Measurements from ENCODE around the gene NPAS4.
"Not testable (repeated sequence)": the region's sequence is repeated elsewhere in the genome, so short reads cannot be mapped to it uniquely, and the experiment has no call there.

The NPAS4 gene

DNA sequence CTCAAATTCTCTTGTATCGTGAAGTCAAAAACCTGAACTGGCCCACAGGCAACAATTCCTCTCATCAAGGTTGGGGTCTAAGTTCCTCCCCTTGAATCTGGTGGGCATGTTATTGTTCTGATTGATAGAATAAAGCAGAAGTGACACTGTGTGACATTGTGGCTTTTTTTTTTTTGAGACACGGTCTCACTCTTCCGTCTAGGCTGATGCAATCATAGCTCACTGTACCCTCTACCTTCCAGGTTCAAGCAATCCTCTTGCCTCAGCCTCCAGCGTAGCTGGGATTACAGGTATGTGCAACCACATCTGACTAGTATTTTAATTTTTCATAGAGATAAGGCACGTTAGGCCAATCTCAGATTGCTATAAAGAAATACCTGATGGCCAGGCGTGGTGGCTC lies 37.0 kb downstream of the NPAS4 start:
- no peak for DNase-seq (ENCODE audit: low read depth)
- TF ChIP-seq, protein P1, sequence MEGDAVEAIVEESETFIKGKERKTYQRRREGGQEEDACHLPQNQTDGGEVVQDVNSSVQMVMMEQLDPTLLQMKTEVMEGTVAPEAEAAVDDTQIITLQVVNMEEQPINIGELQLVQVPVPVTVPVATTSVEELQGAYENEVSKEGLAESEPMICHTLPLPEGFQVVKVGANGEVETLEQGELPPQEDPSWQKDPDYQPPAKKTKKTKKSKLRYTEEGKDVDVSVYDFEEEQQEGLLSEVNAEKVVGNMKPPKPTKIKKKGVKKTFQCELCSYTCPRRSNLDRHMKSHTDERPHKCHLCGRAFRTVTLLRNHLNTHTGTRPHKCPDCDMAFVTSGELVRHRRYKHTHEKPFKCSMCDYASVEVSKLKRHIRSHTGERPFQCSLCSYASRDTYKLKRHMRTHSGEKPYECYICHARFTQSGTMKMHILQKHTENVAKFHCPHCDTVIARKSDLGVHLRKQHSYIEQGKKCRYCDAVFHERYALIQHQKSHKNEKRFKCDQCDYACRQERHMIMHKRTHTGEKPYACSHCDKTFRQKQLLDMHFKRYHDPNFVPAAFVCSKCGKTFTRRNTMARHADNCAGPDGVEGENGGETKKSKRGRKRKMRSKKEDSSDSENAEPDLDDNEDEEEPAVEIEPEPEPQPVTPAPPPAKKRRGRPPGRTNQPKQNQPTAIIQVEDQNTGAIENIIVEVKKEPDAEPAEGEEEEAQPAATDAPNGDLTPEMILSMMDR (IDR thresholded peaks at IDR 0.05; ENCODE audit: insufficient read depth, low read depth, low read length, missing control alignments), result no peak
- no peak overlapping the region for H3K4me3 ChIP-seq (ENCODE audit: low read length)

DNA sequence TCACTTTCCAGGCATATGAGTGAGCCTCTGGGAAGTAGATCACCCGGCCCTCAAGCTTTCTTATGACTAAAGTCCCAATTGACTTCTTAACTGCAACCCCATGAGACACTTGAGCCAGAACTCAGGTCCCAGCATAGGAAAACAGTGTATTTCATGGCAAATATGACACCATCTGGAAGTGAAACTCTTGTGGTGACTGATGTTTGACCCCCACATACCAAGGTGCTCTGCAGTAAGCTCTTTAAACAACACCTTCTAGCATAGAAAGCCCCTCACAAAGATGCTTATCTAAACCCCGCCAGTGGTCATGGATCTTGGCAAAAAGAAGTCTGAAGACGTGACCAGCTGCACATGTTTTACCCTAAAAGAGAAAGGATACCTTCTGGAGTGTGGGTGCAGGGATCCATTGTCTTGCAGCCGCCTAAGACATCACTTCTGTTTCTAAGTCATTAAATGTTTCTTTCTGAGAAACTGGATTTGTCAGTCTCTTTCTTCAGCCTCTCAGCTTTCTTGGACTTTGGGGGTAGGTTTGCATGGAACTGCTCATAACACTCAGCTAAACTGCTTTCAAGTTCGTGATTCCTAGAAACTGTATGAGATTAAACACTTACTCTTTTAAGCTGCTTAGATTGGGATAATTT lies 38.4 kb downstream of the NPAS4 start:
- TF ChIP-seq, protein P1 (IDR thresholded peaks at IDR 0.05; ENCODE audit: insufficient read depth, low read depth, low read length, missing control alignments), result no peak
- H3K4me3 ChIP-seq (ENCODE audit: low read length), result no peak overlapping the region
- no peak for DNase-seq (ENCODE audit: low read depth)

DNA sequence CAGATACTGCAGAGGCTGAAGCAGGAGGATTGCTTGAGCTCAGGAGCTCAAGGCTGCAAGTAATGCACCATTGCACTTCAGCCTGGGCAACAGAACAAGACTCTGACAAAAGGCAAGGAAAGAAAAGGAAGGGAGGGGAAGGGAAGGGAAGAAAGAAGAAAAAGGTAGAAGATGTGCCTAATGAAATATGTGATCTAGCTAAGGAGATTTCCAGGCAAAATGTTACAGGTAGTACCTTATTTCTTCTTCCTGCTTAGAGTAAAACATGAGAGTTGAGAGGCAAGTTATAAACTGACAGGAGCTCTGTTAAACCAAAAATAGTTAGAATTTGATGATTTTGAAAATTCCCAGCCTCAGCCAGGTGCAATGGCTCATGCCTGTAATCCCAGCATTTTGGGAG lies 41.2 kb downstream of the NPAS4 start:
- DNase-seq (ENCODE audit: low read depth), result no peak

DNA sequence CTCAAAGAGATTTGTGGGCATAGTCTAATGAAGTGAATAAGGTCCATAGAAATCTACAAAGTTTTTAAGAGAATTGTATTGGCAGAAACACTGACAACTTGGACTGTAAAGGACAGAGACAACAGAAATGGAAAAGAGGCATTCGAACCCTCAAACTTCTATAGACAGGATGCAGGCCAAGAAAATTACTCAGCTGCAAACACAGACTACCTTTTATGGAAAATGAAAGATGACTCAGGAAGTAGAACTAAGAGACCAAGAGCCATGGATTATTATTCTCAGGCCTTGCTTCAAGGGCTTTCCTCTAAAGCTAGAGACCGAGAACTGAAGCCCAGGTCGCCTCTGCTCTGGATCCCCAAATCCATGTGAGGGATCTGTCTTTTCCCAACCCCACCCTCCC lies 42.1 kb downstream of the NPAS4 start:
- TF ChIP-seq, protein P1 (IDR thresholded peaks at IDR 0.05; ENCODE audit: insufficient read depth, low read depth, low read length, missing control alignments), result no peak
- no peak for DNase-seq (ENCODE audit: low read depth)
- no peak overlapping the region for H3K4me3 ChIP-seq (ENCODE audit: low read length)

More for the DNA sequence above, 41.2 kb downstream of the NPAS4 start:
- no peak overlapping the region for H3K4me3 ChIP-seq (ENCODE audit: low read length)
- TF ChIP-seq, protein P1 (IDR thresholded peaks at IDR 0.05; ENCODE audit: insufficient read depth, low read depth, low read length, missing control alignments), result no peak

DNA sequence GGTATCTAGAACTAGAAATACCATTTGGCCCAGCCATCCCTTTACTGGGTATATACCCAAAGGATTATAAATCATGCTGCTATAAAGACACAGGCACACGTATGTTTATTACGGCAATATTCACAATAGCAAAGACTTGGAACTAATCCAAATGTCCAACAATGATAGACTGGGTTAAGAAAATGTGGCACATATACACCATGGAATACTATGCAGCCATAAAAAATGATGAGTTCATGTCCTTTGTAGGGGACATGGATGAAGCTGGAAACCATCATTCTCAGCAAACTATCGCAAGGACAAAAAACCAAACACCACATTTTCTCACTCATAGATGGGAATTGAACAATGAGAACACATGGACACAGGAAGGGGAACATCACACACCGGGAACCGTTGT lies 43.3 kb downstream of the NPAS4 start:
- H3K4me3 ChIP-seq (ENCODE audit: low read length); DNase-seq (ENCODE audit: low read depth): not testable (repeated sequence)

DNA sequence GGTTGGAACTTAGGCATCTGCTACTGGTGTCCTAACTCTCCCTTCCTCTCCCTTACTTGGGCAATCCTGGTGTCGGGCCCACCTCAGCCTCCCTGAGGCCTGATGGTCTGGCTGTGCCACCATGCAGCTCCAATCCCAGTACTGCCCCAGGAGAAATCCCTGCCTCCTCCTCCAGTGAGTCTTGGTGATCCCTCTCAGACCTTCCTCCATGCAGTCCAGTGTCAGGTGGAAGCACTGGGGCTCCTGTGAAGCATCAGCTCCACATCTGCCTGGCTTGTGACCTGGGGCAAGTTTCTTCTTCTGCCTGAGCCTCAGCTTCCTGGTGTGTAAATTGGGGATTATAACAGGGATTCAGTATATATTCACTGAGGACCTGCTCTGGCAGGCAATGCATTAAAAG lies 44.1 kb downstream of the NPAS4 start:
- TF ChIP-seq, protein P1 (IDR thresholded peaks at IDR 0.05; ENCODE audit: insufficient read depth, low read depth, low read length, missing control alignments), result no peak
- H3K4me3 ChIP-seq (ENCODE audit: low read length), result no peak overlapping the region
- DNase-seq (ENCODE audit: low read depth), result no peak

DNA sequence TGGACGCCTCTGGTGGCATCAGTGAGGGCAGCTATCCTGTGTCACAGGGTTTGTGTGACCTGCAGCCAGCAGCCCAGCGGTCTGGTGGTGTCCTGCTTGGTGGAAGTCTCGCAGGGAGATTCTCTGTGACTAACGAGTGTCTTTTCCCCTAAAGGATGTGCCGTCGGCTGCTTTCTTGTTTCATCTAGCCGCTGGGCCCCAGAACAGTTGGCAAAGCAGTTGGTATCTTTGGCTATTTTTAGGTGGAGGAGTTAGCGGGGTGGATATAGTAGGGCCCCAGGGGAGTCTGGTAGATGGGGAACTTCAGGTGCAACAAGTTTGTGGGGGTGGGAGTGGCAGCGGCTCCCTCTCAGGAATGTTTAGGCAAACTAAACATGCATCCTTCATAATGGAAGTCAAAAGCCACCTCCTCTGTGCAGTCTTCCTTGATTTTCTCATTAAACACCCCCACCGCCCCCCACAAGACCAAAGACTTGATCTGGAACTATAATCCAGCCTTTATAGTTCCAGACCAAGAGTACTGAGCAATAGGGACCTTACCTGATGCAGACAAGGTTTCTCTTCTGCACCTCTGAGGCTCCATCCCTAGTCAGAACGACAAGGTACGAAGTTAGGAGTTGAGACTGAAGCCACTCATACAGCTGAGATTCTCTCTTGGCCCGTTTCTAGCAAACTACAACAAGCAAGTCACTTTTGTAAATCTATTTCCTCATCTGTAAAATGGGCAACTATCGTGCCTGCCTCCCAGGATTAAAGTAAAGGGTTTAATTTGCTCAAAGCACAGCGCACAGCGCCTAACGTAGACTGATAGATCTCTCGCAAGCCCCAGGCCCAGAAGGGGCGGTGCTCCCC lies 44.8 kb downstream of the NPAS4 start:
- no peak for DNase-seq (ENCODE audit: low read depth)
- H3K4me3 ChIP-seq (ENCODE audit: low read length), result peak overlapping the region; percentile 66
- TF ChIP-seq, protein P1 (IDR thresholded peaks at IDR 0.05; ENCODE audit: insufficient read depth, low read depth, low read length, missing control alignments), result no peak
